Measurements from ENCODE around the gene BCAS4.
"Not testable (repeated sequence)": the region's sequence is repeated elsewhere in the genome, so short reads cannot be mapped to it uniquely, and the experiment has no call there.

DNA sequence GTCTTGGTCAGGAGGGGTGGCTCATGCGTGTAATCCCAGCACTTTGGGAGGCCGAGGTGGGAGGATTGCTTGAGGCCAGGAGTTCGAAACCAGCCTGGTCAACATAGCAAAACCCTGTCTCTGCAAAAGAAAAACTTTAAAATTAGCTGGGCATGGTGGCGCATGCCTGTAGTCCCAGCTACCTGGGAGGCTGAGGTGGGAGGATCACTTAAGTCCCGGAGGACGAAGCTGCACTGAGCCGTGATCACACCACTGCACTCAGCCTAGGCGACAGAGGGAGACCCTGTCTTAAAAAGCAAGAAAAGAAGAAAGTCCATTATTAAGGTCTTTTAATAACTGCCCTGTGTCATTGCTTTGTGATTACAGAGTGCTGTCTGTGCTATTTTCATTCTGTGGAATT lies 15.9 kb upstream of the BCAS4 start:
- TF ChIP-seq, protein P1, sequence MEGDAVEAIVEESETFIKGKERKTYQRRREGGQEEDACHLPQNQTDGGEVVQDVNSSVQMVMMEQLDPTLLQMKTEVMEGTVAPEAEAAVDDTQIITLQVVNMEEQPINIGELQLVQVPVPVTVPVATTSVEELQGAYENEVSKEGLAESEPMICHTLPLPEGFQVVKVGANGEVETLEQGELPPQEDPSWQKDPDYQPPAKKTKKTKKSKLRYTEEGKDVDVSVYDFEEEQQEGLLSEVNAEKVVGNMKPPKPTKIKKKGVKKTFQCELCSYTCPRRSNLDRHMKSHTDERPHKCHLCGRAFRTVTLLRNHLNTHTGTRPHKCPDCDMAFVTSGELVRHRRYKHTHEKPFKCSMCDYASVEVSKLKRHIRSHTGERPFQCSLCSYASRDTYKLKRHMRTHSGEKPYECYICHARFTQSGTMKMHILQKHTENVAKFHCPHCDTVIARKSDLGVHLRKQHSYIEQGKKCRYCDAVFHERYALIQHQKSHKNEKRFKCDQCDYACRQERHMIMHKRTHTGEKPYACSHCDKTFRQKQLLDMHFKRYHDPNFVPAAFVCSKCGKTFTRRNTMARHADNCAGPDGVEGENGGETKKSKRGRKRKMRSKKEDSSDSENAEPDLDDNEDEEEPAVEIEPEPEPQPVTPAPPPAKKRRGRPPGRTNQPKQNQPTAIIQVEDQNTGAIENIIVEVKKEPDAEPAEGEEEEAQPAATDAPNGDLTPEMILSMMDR (IDR thresholded peaks at IDR 0.05; ENCODE audit: insufficient read depth, low read depth, low read length), result not testable (repeated sequence)
- TF ChIP-seq EZH2 (IDR thresholded peaks at IDR 0.05; ENCODE audit: insufficient read depth, low read length), result not testable (repeated sequence)
